WERI-Rb-1 (cell line): Measurements from ENCODE around the gene GALNT9.

Source experiments
- DNase-seq: peaks from one replicate; pipeline ENCODE4 v3.0.0-alpha.2; 2020
- H3K27ac ChIP-seq: fragments of 250-450 bp; sonication (Bioruptor Pico); 2 replicates; pipeline ENCODE4 v1.5.1; 2020; ENCODE audit warnings: mild to moderate bottlenecking, moderate library complexity
- H3K27me3 ChIP-seq: fragments of 250-450 bp; sonication (Bioruptor Pico); 2 replicates; pipeline ENCODE4 v1.5.1; 2021; ENCODE audit warnings: mild to moderate bottlenecking, low read depth, moderate library complexity; ENCODE audit not compliant: insufficient read depth, severe bottlenecking
- H3K36me3 ChIP-seq: fragments of 250-450 bp; sonication (Bioruptor Pico); 2 replicates; pipeline ENCODE4 v1.5.1; 2020; ENCODE audit warnings: mild to moderate bottlenecking, moderate library complexity
- H3K4me3 ChIP-seq: 2 replicates; pipeline ENCODE4 v1.5.1; 2011; ENCODE audit warnings: low read depth, mild to moderate bottlenecking, control low read depth, low read length
- H3K9me3 ChIP-seq: fragments of 250-450 bp; sonication (Bioruptor Pico); 2 replicates; pipeline ENCODE4 v1.5.1; 2021; ENCODE audit warnings: mild to moderate bottlenecking, moderate library complexity; ENCODE audit not compliant: severe bottlenecking
- TF ChIP-seq, protein P1 (sequence below): IDR thresholded peaks from 2 replicates; pipeline ENCODE4 v1.5.1; 2011; ENCODE audit warnings: low read depth, mild to moderate bottlenecking, control low read depth, inconsistent platforms, low read length

GALNT9 gene

DNA sequence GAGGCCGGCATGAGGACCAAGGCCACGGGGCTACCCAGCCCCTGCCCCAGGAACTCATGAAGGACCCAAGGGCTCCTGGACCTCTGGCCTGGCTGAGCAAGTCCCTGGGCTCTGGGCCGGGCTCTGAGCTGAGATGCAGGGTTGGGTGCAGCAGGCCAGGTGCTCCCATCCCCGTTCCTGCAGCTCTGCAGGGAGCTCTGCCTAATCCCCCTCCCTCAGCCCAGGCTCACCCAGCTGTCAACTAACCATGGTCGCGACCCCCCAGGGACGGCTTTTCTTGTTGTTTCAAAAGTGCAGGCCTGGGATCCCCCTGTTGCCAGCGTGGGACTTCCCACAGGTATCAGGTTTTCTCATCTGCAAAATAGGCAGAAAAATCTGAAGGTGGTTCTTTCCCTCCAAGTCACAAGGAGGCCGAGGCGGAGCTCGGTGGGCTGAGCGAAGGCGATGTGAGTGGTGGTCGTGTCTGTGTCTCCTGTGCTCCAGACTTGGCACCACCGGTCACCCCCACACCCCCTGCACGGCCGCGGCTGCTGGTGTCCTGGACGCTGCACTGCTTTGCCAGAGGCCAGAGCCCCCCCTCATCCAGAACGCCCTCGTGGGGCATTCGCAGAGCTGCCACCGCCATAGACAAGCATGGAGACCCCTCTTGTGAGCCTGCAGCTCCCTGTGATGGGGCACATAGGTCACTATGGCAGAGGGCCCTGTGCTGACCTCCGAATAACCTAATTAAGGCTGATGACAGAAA lies 22.5 kb upstream of the GALNT9 start:
- no peak overlapping the region for H3K4me3 ChIP-seq
- H3K27me3 ChIP-seq, result no peaks in the 10 kb centered on the region
- peak; percentile 68 for DNase-seq
- peak overlapping the region; percentile 82 for H3K27ac ChIP-seq
- H3K36me3 ChIP-seq, result no peaks in the 10 kb centered on the region
- TF ChIP-seq, protein P1, sequence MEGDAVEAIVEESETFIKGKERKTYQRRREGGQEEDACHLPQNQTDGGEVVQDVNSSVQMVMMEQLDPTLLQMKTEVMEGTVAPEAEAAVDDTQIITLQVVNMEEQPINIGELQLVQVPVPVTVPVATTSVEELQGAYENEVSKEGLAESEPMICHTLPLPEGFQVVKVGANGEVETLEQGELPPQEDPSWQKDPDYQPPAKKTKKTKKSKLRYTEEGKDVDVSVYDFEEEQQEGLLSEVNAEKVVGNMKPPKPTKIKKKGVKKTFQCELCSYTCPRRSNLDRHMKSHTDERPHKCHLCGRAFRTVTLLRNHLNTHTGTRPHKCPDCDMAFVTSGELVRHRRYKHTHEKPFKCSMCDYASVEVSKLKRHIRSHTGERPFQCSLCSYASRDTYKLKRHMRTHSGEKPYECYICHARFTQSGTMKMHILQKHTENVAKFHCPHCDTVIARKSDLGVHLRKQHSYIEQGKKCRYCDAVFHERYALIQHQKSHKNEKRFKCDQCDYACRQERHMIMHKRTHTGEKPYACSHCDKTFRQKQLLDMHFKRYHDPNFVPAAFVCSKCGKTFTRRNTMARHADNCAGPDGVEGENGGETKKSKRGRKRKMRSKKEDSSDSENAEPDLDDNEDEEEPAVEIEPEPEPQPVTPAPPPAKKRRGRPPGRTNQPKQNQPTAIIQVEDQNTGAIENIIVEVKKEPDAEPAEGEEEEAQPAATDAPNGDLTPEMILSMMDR, result no peak
- peaks cover 2% of the 10 kb centered on the region for H3K9me3 ChIP-seq

DNA sequence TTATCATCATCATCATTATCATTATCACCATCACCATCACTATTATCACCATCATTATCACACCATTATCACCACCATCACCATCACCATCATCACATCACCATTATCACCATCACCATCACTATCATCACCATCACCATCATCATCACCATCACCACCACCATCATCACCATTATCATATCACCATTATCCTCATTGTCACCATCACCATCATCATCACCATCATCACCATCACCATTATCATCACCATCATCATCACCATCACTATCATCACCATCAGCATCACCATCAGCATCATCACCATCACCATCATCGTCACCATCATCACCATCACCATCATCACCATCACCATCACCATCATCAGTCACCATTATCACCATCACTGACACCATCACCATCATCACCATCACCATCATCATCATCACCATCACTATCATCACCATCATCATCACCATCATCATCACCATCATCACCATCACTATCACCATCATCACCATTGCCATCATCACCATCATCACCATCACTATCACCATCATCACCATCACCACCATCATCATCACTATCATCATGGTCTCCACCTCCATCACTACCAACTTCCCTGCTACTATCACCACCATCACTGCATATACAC lies 20.2 kb upstream of the GALNT9 start:
- H3K36me3 ChIP-seq, result no peaks in the 10 kb centered on the region
- H3K27me3 ChIP-seq, result no peaks in the 10 kb centered on the region
- no peak for DNase-seq
- no peaks in the 10 kb centered on the region for H3K9me3 ChIP-seq
- TF ChIP-seq, protein P1, result no peak
- H3K27ac ChIP-seq, result no peak overlapping the region
- H3K4me3 ChIP-seq, result no peak overlapping the region

DNA sequence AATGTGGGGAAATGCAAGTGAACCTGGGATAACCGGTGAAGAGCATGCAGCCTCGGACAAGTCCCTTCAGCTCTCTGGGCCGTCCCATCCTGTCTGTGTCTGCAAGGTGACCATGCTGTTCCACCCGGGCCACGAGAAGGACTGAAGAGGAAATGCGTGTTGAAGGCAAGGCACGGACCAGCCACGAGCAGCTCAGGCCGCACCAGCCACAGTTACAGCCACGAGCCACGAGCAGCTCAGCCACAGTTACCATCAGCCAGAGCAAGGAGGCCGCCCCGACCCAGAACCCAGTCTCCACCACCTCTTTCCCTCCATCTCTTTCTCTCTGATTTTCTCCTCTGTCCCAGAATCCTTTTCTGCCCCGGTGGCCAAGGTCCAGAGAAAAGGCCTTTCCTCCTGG lies 18.8 kb upstream of the GALNT9 start:
- Histone ChIP-seq H3K36me3 (no peaks in the 10 kb centered on the region), H3K4me3 (no peak overlapping the region), H3K9me3 (no peaks in the 10 kb centered on the region), H3K27me3 (no peaks in the 10 kb centered on the region), H3K27ac (no peak overlapping the region)
- TF ChIP-seq, protein P1, result no peak
- DNase-seq, result no peak

DNA sequence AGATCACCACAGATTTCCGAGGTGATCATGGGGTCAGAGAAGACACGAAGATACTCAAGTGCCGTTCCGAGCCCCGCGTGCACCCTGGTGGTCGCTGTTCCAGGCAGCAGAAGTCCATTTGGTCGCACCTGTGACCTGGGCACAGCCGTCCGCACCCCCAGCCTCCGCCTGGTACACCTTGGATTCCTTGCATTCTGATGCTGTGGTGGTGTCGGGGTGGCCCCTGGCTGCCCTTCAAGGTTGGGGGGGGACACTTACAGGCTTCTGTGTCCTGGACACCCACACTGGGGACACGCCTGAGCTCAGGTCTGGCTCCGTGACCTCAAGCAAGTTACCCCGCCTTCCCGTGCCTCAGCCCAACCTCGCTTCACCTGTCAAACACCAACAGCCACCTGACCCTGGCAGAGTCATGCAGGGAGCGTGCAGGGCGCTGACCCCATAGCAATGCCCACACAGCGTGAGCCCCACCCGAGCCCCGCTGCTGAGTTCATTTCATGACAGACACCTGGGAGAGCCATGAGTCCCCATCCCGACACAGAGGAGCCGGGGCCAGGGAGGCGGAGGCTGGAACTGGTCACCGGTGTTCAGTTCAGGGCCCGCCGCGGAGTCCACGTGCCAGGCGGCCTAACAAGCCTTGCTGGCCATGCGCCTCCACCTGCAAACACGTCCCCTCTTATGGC lies 17.9 kb upstream of the GALNT9 start:
- Histone ChIP-seq H3K27me3 (no peaks in the 10 kb centered on the region), H3K4me3 (no peak overlapping the region), H3K27ac (no peak overlapping the region), H3K9me3 (no peaks in the 10 kb centered on the region), H3K36me3 (no peaks in the 10 kb centered on the region)
- DNase-seq, result no peak
- TF ChIP-seq, protein P1, result no peak

DNA sequence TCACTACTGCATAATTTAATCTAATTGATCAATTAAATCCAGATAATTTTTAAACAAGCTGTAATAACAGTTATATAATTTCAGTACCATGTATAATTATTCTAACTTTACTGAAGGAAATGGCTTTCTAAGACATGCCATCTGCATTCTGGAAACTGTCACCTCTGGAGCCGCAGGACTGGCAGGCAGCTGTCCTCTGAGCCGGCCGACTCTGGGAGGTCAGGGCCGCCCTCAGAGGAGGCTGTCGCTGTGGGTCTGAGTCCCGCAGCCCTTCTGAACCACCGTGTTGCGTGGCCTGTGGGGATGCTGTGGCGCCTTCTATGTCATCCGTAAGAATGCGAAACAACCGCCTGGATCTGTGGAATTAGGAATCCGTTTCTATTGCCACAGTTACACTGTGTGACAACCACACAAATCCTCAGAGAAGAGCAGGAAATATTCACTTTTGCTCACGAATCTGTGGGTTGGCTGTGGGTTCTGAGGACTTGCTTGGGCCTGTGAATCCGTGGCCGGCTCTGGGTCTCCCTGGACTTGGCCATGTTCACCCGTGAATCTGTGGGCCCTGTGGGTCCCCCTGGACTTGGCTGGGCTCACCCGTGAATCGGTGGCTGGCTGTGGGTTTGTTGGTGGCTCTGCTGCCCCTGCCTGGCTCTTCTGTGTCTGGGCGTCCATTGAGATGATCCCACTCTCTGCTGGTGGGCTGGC lies 17.2 kb upstream of the GALNT9 start:
- H3K27ac ChIP-seq, result no peak overlapping the region
- TF ChIP-seq, protein P1, result no peak
- no peak for DNase-seq

More for the DNA sequence above, 17.2 kb upstream of the GALNT9 start:
- no peaks in the 10 kb centered on the region for H3K36me3 ChIP-seq
- H3K27me3 ChIP-seq, result no peaks in the 10 kb centered on the region
- H3K4me3 ChIP-seq, result no peak overlapping the region
- no peaks in the 10 kb centered on the region for H3K9me3 ChIP-seq
